GM03348 (cell line): ENCODE measurements around the gene RNF19B.
A peak's percentile ranks its signal among the peaks of the same experiment; 100 is the strongest.

Experiments
- DNase-seq: peaks from one replicate; pipeline ENCODE4 v3.0.0; 2012; ENCODE audit warnings: low spot score

Gene RNF19B

DNA sequence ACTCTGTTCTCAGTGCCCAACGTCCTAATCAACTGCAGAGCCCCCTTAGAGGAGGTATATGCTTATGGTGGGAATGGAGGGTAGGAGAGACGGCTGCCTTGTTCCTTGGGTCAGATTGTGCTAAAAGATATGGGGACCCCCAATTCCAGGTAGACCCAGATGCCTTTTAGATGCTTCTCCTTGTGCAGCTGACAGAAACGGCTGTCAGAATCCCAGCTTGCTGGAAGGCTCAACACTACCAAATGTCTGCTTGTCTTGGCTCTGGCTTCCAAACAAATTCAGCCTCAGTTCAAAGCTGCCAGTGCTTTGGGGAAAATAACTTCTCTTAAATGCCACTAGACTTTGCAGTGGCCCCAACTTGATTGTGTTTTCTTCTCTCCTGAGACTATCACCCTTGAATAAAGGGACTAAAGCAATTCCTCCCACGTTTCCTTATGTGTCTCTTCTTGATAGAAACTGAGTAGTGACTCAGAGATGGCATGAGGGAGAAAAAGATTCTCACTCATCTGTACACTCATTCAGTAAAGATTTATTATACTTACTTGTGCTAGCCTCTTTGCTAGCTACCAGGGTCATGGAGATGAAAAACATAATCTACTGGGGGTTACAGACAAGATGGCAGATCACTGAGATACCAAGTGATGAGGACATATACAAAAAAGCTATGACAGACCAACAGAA lies 3.4 kb upstream of the RNF19B start:
- peak; percentile 31 for DNase-seq

DNA sequence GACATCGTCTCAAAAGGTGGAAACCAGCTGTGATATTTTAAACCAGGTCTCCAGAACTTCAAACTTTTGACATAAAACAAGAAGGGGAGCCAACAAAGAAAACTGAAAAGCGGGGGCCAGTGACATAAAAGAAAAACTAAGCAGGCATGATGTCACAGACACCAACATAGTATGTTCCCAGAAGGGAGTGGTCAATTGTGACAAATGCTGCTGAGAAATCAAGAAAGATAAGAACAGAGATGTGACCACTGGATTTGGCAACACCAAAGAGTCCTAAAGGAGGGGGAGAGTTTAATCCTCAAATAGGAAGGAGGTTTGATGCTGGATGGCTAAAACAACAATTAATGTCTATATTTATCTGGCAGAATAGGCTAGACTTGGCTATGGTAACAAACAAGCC lies 2.3 kb upstream of the RNF19B start:
- DNase-seq, result no peak

DNA sequence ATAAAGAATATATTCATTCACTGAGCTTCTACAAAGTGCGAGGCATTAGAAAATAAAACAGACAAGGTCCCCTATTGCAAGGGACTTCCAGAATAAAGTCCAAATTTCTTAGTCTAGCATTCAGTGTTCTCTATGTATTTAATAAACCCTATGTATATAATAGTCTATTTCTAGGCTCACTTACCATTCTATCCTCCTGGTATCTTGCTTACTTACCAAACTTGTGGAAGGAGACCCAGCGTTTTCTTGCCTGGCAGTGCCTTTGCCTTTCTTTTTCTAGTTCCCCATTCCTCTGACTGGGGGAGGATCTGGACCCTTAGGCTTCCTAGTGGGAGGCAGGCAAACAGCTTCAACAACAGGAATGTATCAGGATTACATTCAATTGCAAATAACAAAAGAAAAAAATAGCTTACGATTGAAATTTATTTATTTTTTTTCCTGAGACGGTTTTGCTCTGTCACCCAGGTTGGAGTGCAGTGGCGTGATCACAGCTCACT lies 690 bp upstream of the RNF19B start:
- no peak for DNase-seq

DNA sequence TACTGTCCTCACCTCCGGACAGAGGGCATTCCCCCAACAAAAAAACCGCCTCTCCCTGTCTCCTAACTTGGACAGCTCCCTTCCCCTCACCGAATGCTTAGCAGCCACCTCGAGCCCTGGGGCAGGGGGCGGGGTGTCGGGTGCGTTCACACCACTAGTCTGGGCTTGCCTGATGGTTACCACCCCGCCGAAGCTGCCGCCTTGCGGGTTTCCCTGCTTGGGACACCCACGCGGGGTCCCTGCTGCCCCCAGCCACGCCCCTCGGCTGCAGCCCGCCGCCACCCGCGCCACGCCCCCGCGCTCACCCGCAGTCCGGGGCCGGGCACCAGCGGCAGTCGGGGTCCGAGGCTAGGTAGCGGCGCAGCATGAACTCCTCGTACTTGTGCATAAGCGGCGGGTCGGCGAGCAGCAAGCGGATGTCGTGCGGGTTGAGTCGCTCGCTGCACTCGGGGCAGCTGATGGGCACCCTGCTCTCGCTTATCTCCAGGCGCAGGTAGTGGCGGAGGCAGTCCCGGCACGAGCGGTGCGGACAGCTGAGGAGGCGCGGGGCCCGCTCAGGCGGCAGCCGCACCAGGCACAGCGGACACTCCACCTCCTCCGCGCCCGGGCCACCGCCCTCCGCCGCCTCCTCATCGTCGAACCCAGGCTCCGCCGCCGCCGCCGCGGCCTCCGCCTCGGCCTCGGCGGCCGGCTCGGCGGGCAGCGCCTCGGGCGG lies 706 bp downstream of the RNF19B start:
- DNase-seq, result peak; percentile 77

DNA sequence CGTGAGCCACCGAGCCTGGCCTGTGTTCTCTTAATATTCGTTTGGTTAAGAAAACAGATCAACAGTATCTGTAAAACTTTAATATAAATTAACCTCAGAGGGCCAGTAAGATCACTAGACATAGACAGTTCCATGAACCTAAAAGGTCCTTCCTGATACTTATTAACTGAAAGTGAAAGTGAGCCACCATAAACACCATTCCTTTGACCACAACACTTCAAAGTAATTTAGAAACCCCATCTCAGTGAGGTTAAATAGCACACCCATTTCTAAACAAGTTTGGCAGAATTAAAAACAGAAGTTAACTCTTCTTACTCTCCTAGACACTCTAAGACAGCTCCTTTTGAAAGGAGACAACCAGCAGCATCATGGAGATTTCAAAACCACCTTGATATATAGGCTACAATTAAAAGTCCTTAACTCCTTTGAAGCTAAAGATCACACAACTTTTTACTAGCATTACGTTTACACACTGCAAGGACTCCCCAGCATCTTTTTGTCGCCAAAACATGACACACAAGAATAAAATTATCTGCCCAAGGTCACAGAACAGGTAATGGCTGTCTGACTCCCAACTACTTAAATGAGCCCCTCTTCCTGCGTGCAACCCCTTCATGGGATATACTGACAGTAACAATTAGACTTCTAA lies 2.2 kb downstream of the RNF19B start:
- DNase-seq, result peak; percentile 38

DNA sequence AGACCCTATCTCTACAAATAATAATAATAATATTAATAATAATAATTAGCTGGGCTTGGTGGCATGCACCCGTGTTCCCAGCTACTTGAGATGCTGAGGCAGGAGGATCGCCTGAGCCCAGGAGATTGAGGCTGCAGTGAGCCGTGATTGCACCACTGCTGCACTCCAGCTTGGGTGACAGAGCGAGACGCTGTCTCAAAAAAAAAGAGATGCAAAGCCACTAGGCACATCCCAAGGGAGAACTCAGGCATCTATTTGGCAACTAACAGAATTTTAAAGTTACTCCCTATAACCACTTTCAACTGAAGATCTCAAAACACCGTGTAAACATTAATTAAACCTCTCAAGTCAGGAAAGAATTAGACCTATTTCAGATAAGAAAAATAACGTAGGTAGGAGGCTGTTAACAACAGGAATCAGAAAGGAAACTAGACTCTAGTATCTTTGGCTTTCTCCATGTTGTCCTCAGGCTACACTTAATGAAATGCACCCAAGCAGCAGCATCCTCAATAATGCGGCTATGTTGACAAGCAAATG lies 3.7 kb downstream of the RNF19B start:
- no peak for DNase-seq

DNA sequence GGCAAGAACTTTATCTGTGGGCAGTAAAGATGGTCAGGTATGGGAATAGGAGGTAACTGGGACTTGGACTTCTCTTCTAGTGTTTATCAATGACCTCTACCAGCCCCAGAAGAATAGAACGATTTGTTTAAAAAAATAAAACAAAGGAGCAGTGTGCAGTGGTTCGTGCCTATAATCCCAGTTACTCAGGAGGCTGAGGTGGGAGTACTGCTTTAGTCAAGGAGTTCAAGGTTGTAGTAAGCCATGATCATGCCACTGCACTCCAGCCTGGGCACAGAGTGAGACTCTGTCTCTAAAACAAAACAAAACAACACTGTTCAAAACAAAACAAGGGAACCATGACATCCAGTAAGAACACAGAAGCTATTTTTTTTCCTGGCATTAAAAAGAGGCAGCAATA lies 4.3 kb downstream of the RNF19B start:
- DNase-seq, result no peak

DNA sequence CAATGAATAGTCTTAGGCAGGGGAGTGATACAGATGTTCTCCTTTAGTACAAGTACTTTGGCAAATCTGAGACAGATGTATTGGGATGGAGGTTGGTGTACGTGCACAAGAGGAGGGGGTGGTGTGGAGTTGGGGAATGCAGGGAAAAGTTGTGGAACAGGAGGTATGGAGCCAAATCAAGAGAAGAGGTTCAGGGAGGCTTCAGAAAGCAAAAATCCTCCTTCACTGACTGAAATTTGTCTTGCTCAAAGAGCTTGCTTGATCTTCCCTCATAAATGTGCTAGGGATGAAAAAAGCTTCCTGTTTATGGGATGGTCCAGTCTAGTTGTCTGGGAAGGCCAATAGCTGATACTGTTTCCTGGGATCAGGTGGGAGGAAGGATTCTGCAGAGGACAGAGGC lies 5.8 kb downstream of the RNF19B start:
- no peak for DNase-seq

DNA sequence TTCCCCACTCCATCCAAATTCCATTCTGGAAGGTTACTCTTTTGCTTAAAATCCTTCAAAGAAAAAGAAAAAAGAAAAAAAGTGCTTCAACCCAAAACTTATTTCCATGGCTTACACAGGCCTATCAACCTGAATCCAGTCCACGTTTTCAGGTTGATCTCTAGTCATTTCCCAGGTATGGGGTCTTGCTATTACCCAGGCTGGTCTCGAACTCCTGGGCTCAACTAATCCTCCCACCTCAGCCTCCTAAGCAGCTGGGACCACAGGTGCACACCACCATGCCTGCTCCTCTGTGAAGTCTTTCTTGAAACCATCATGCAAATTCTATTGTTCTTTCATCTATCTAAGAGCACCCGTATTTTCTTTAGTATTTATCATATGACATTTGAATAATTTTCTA lies 7.6 kb downstream of the RNF19B start:
- no peak for DNase-seq

DNA sequence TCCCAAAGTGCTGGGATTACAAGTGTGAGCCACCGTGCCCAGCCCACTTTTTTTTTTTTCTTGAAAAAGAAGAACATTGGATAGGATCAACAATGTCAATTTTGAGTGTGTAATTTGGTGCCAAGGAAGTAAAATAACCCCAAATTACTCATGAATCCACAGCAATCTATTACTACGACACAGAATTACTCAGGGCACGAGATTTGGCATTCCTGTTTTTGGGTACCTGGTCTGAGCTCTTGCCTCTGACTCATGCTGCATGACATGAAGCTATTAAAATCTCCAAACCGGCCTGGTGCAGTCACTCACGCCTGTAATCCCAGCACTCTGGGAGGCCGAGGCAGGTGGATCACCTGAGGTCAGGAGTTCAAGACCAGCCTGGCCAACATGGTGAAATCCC lies 10.4 kb downstream of the RNF19B start:
- DNase-seq, result no peak

DNA sequence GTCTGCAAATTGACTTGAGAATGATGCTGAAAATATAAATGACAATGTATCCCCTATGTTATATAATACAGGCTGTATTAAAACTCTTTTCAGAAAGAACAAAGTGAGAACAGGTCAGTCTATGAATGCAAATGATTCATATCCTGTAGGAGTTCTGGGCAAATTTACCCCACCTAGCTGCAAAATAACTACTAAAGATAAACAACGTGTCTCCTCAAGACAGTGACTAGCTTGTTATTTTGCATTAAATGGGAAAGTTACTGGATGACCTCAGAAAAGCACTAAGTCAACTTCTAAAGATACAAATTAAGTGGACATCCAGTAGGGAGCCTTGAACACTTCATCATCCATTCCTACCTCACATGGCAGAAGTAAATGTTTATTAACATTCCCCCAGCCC lies 11.1 kb downstream of the RNF19B start:
- DNase-seq, result peak; percentile 19

DNA sequence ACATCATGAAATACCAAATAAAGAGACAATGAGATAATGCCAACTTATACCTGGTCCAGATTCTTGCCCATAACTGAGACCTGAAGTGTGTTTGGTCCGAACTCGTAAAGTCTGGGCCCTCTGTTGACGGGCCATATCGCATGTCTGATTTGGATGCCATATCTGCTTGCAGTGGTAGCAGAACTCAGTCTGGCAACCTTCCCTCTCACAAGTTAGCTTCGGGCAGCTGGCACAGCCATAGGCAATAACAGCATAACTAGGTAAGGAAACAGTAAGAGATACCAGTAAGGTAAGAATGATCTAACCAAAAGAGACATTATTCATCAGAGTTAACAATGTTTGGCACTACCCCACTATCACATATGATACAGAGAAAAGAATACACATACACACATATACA lies 15.1 kb downstream of the RNF19B start:
- no peak for DNase-seq

DNA sequence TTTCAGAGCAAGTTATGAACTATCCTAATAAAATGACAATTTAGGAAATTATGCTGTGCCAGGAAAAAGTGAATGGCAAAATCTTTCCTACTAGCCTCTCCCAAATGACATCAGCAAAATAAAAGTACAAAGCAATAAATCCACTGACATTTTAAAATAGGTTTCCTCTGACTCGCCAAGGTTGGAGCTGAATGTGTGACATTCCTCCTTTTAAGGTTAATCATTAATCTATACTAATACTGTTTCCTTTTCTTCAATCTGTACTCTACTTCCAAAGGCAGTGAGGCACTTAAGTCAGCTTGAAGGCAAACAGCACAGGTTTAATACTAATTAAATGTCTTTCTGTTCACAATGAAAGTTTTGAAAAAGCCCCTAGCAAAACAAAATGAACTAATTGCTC lies 15.7 kb downstream of the RNF19B start:
- no peak for DNase-seq

DNA sequence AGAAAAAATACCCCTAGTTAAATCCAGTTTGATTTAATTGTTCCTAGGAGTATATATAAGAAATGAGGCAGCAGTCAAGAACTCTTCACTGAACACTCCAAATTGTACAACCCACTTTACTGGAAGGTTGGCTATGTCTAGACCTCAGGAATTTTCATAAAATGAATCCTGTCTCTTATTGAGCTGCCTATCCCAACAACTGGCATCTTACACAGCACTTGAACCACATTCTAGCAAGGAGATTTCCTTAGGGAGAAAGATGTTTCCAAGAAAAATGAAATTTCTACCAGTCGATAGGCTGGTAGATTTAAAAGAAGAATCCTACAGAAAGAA lies 16.3 kb downstream of the RNF19B start:
- no peak for DNase-seq

DNA sequence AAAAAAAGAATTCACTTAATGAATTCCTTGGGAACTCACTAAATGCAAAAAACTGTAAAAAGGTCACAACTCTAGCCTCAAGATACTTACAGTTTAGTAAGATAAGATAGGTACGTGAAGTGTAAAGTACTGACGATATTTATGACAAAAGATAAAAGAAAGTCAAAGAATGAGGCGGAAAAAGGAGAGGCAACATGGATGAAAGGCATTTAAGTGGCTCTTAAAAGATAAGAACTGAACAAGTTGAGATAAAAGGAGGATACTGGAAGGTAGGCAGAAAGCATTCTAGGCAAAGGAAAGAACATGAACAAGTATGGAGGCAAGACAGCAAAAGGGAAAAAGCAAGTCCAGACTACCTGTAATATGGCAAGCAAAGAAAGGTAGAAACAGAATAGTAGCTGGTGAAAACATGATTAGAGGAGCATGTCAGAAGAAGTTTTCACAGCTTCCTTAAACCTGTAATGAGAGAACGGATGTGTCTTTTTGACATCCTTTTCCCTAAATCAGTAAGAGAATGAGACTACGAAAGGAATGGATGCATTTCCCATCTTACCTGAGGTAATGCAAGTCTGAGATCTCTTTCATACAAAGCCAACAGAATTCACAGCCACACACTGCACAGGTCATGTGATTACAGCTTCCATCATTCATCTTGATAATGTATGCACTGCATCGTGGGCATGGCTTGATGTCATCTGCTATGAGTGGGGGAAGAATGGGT lies 16.8 kb downstream of the RNF19B start:
- DNase-seq, result no peak

DNA sequence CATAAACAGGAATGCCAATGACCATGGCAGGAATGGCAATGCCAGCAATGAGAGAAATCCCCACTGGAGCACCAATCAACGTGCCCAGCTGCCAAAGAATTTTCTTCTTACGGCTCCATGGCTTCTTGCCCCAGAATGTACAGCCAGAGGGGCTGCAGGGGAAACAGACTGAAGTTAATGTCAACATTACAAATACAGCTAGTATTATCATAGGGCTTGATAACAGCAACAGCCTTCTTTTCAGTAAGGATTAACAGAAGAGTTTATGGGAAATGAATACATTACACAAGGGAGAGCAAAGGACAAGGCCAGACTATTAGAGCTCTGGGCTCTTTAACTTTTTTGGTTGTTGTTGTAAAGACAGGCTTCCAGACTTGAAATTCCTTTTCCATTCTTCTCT lies 18.2 kb downstream of the RNF19B start:
- no peak for DNase-seq

DNA sequence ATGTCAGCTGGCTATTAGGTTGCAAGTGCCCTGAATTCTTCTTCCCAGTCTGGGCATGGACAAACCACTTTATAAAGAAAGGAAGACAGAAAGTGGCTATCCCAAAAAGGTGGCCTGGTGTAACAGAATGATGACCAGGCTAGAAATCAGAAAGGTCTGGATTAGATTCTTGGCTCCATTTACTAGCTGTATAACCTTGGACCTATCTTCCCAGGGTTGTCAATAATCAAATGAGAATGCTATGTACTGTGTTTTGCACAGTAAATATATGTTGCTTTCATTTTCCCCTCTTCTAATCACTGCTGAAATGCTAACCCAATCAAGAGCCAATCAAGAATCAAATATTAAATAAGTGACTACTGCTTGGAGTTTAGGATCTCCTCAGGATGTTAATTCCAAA lies 20.4 kb downstream of the RNF19B start:
- no peak for DNase-seq

DNA sequence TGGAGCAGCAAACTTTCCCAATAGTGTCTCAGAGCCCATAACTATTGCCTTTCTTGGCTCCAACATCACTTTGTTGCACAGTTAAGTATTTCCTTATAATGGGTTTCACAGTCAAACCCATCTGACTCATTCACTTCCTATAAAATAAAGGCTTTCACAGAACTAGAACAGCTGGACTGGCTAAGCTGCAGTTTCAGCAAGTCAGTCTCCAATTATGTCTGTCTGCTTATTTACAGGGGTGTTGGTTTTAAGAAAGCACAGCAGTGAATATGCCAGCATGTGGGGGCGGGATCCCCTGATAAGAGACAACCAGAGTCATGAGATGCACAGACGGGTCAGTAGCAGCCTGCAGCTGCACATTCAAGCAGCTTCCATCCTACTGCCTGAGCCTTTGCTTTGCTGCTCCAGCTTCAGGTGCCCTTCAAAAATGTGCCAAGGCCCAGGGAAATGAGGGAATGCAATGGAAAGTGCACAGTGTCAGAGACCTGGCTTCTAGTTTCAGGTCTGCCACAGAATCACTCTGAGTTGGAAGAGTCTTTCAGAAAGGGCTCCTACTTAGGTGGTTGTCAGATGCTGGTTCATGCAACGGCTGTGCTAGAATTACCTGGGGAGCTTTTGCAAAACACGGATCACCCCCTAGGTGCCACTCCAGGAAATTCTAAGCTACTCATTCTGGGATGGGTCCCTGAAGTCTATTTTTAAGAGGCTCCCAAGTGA lies 24.8 kb downstream of the RNF19B start:
- DNase-seq, result peak; percentile 82

DNA sequence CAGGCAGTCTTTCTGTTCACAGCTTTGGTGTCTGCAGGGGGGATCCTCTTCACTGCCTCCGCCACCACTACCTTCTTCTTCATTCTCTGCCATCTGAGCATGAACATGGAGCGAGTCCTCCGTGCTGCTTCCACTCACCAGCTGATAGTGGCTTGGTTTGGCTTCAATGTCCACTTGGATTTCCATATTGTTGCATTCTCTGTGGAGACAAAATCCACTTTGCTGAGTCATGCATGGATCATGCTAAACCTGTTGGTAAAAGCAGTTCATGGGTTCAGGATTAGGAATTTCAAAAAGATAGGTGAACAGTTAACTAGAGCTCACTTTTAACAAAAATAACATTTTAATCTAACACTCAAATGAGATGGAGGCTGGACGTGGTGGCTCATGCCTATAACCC lies 27.5 kb downstream of the RNF19B start:
- no peak for DNase-seq

DNA sequence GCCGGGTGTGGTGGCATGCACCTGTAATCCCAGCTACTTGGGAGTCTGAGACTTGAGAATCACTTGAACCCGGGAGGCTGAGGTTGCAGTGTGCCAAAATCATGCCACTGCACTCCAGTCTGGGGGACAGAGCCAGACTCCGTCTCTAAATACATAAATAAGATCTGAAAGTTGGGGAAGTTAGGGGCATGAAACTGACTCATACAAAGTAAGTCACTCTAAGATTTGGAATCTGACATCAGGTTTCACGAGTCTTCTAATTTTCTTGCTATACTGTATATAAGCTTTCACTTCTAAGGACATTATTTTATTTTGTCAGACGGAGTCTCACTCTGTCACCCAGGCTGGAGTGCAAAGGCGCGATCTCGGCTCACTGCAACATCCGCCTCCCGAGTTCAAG lies 30.1 kb downstream of the RNF19B start:
- DNase-seq, result no peak

DNA sequence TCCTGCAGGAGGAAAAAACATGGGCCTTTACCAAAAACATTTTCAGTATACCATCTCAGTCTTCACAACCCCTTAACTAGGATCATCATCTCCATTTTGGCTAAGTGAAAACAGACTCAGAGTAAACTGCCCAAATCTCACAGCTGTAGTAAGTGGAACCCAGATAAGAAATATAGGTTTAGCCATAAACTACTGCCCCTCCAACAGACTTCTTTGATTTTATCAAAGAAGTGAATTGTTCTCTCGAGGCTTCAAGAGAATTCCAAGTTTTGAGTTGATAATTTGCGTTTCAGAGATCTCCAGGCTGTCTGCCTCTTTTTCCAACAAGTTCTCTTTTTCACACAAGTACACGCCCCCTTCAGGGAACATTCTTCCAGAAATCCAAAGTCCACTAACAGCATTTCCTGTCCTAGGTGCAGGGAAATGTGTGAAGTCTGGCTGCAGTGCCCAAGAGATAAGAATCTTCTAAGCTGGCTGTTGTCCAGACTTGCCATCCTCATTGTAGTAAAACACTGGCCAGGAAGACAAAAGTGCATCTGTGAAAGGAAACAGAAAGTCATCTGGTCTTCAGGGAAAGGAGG lies 30.8 kb downstream of the RNF19B start:
- no peak for DNase-seq

DNA sequence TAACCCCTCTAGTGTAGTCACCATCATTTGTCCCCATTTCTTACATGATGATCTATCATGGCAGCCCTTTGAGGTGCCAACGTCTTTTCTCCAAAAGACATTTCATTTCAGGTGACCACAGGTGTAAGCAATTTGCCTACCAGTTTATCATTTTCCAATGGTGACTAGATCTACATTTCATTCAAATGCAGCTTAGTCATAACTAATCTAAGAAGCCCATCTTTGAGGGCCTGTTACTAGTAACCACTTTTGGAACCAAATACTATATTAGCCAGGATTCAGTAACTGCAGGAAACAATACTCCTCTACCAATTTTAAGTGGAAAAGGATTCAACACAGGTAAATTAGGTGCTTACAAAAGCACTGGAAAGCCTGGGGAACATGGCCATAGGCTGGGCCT lies 32.8 kb downstream of the RNF19B start:
- DNase-seq, result no peak
